Spleen (tissue), 11 donors: ENCODE measurements around the gene DYNLT1. TPM values are rescaled to one million over a fixed set of nuclear protein-coding genes. Genes with fewer than 3 reads are reported as not detected.
A peak's percentile ranks its signal among the peaks of the same experiment; 100 is the strongest.
"Not testable (repeated sequence)": the region's sequence is repeated elsewhere in the genome, so short reads cannot be mapped to it uniquely, and the experiment has no call there.

ENCODE experiments used
- DNase-seq: peaks from one replicate; pipeline ENCODE4 v3.0.0-alpha.2; 2020
- H3K27ac ChIP-seq, 8 donors: fragments of 200-600 bp; sonication (generic) in 7 of 8; 1 replicate in 4 of 8; 2 replicates in 4 of 8; pipeline versions ENCODE4 v1.5.0 to v1.8.0; 2016 to 2021; ENCODE audit warnings: inconsistent platforms in 4 of 8, mild to moderate bottlenecking in 4 of 8, moderate library complexity in 1 of 8
- H3K27me3 ChIP-seq, 7 donors: fragments of 200-600 bp; sonication (generic) in 6 of 7; replicated peaks in 1 of 7; 1 replicate in 4 of 7; 2 replicates in 3 of 7; pipeline versions ENCODE4 v1.5.0 to v1.8.0; 2016 to 2021; ENCODE audit warnings: inconsistent platforms in 3 of 7, mild to moderate bottlenecking in 1 of 7
- H3K36me3 ChIP-seq, 6 donors: fragments of 200-600 bp; sonication (generic) in 5 of 6; 1 replicate in 4 of 6; 2 replicates in 2 of 6; pipeline versions ENCODE4 v1.5.0 to v1.8.0; 2016 to 2021; ENCODE audit warnings: inconsistent platforms in 2 of 6
- H3K4me1 ChIP-seq, 6 donors: fragments of 200-600 bp; sonication (generic) in 5 of 6; 1 replicate in 3 of 6; 2 replicates in 3 of 6; pipeline versions ENCODE4 v1.5.0 to v1.8.0; 2016 to 2021; ENCODE audit warnings: inconsistent platforms in 3 of 6
- H3K4me3 ChIP-seq, 8 donors: fragments of 200-600 bp; sonication (generic) in 7 of 8; 1 replicate in 4 of 8; 2 replicates in 4 of 8; pipeline versions ENCODE4 v1.5.0 to v1.8.0; 2016 to 2021; ENCODE audit warnings: inconsistent platforms in 4 of 8, mild to moderate bottlenecking in 4 of 8, moderate library complexity in 2 of 8
- H3K9me3 ChIP-seq, 8 donors: fragments of 200-600 bp; sonication (generic) in 7 of 8; 1 replicate in 4 of 8; 2 replicates in 4 of 8; pipeline versions ENCODE4 v1.5.0 to v1.8.0; 2016 to 2021; ENCODE audit warnings: inconsistent platforms in 4 of 8
- CTCF ChIP-seq, 11 experiments: fragments of 200-600 bp in 7 of 11; fragments of 450-650 bp in 4 of 11; sonication (generic) in 4 of 11; IDR thresholded peaks in 8 of 11; conservative IDR thresholded peaks in 3 of 11; 1 replicate in 7 of 11; 2 replicates in 4 of 11; pipeline versions ENCODE4 v1.4.0 to v1.8.0; 2016 to 2021; ENCODE audit warnings: antibody characterized with exemption in 11 of 11, inconsistent platforms in 4 of 11, mild to moderate bottlenecking in 1 of 11
- POLR2A ChIP-seq, 3 donors: fragments of 450-650 bp; IDR thresholded peaks; one replicate each; pipeline ENCODE4 v1.5.1; 2017; ENCODE audit warnings: antibody characterized with exemption in 3 of 3, mild to moderate bottlenecking in 1 of 3
- POLR2AphosphoS5 ChIP-seq, 3 donors: sonication (generic); formaldehyde crosslinking; IDR thresholded peaks; one replicate each; pipeline ENCODE4 v1.5.1; 2017; ENCODE audit warnings: antibody characterized with exemption in 3 of 3
- WGBS, 5 donors: extraction: QIAGEN DNeasy Blood & Tissue Kit in 3 of 5; methylation state at CpG; one replicate each; pipeline versions ENCODE4 v1.1.5 to v1.1.7; 2013 to 2018; 5-methylcytosine and 5-hydroxymethylcytosine counted together
- intact Hi-C: fragments of 100-400 bp; cut with DNase I; formaldehyde crosslinking; loops from one replicate; pipeline ENCODE4 v1.15.0; 2023; ENCODE audit warnings: low total_unique reads
- polyA plus RNA-seq, 3 donors: library from polyadenylated mRNA; stranded (reverse); fragments of 200-250 nt; gene quantifications; one replicate each; pipeline ENCODE4 v1.2.1, GENCODE V29; 2013
- total RNA-seq, 7 donors: library from RNA; depleted of rRNA in 3 of 7; stranded (reverse); fragments of >200 nt in 3 of 7; fragmentation: NEBNext Ultra II Directional in 4 of 7; extraction: Animal tissue kit (Norgen Biotek cat#: 25700) in 4 of 7; gene quantifications; one replicate each; pipeline versions ENCODE4 v1.1.0 to v1.2.1, GENCODE V29; 2016 to 2021
- donor health status: healthy with polysubstance abuse.
- donor health status: DM: no; HTN: no; CAD: no; lungs with moderate emphysema.
- donor health status: DM: no; HTN: no; CAD: no.
- donor health status: Bipolar disorder and iron deficiency.
- donor health status: healthy.
- donor health status: DM: no; HTN: no; CAD: no.
- donor health status: DM: yes; HTN: yes; CAD: no.

DYNLT1 gene
- total and polyA plus RNA-seq, 10 donors, result 61.3 to 131 (median 75.8) TPM

GRCh38 chr6:158660333-158660754 lies 15.8 kb upstream of the DYNLT1 start:
- peak in 9 of 11 experiments; percentile 24 to 63 (median 54) for TF ChIP-seq CTCF (IDR thresholded peaks at IDR 0.05 in 8 of 11, conservative IDR thresholded peaks at IDR 0.05 in 3 of 11)
- no peak for TF ChIP-seq POLR2A (IDR thresholded peaks at IDR 0.05)
- no peaks in the 10 kb centered on the region for H3K27me3 ChIP-seq
- H3K36me3 ChIP-seq, result peaks cover 0 to 70% (median 5%) of the 10 kb centered on the region in 6 donors
- WGBS, 5 donors, result 30 to 41% (median 36%) methylated on average over 10 of the region's 10 CpGs
- H3K27ac ChIP-seq, result no peak overlapping the region
- peak; percentile 75 for DNase-seq
- intact Hi-C loops, result no loop called here
- H3K4me1 ChIP-seq, result peaks cover 6 to 73% (median 30%) of the 10 kb centered on the region in 6 donors
- H3K9me3 ChIP-seq, result no peaks in the 10 kb centered on the region
- H3K4me3 ChIP-seq, result no peak overlapping the region

GRCh38 chr6:158656986-158657385 lies 12.4 kb upstream of the DYNLT1 start:
- WGBS, 5 donors, result 78 to 96% (median 91%) methylated on average over 9 of the region's 9 CpGs
- DNase-seq, H3K27me3 ChIP-seq, intact Hi-C loops, H3K4me3 ChIP-seq, H3K9me3 ChIP-seq: not testable (repeated sequence)
- Histone ChIP-seq H3K27ac (peak overlapping the region in 2 of 8 donors; percentile 94 to 95), H3K36me3 (peaks cover 0 to 39% (median 0%) of the 10 kb centered on the region in 6 donors), H3K4me1 (peaks cover 16 to 82% (median 60%) of the 10 kb centered on the region in 6 donors)

DNA sequence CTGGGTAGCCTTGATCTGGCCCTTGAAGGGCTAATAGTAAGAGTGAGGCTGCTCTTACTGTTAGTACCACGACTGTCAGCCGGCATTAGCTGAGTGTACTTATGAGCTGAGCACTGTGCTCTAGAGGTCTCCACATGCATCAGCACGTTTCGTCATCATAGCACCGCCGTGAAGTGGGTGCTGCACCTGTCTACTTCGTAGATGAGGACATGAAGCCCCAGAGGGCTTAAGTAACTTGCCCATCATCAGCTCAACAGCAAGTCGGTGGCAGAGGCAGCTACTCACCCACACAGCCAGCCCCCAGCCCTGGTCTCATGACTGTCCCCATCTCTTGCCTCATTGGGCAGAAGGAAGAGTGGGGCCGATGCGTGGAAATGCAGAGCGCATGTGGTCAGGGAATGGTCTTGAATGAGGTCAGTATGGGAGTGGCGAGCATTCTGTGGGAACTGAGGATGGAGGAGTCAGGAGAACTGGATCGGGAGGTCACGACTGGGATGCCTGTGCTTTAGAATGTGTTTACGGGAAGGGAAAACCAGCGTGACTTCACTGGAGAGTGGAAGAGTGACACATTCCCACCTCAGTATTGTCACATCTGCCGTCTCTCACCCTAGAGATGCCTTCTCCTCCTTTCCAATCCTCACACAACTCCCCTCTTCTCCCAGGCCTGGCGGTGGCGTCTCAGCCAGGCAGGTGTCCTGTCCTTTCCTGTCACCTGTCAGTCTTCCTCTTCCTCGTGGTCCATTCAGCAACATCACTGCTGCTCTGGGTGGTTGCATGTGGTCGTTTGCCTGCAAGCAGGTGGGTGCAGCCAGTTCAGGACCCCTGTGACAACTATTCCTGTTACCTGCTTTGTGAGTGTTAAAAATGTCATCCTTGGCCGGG lies 11.3 kb upstream of the DYNLT1 start:
- H3K4me1 ChIP-seq, result peaks cover 16 to 82% (median 63%) of the 10 kb centered on the region in 6 donors
- intact Hi-C loops, result no loop called here
- H3K36me3 ChIP-seq, result peaks cover 0 to 27% (median 0%) of the 10 kb centered on the region in 6 donors
- H3K27me3 ChIP-seq, result no peaks in the 10 kb centered on the region
- no peak for DNase-seq
- peak overlapping the region in 7 of 8 donors; percentile 86 to 95 (median 90) for H3K27ac ChIP-seq
- peak overlapping the region in 1 of 8 donors; percentile 55 for H3K4me3 ChIP-seq
- no peaks in the 10 kb centered on the region for H3K9me3 ChIP-seq
- TF ChIP-seq CTCF (IDR thresholded peaks at IDR 0.05 in 8 of 11, conservative IDR thresholded peaks at IDR 0.05 in 3 of 11), result no peak
- TF ChIP-seq POLR2A (IDR thresholded peaks at IDR 0.05), result no peak
- peak in 2 of 3 donors; percentile 12 to 50 for TF ChIP-seq POLR2AphosphoS5 (IDR thresholded peaks at IDR 0.05)
- WGBS, 5 donors, result 78 to 85% (median 82%) methylated on average over 22 of the region's 22 CpGs

DNA sequence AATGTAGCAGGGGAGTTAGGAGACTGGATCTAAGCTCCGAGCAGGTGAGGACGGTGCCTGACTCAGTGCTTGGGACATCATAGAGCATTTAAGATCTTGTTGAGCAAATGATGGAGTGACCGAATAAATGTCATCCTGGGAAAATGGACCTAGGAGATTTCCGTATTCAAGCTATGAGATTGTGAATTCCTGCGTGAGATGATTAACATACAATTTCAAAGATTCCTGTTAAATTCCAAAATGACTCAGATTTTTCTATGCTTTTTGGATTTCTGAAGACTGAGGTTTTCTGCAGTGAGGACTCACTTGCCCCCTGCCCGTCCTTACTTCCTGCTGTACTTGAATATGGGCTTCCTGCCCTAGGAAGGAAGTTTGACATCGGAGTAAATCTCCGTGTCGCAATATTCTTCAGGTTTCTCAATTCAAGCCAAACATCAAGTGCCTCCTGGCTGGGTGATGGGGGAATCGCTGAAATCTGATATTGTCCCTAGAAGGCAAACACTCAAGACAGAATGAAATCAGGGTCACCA lies 10.5 kb upstream of the DYNLT1 start:
- TF ChIP-seq CTCF (IDR thresholded peaks at IDR 0.05 in 8 of 11, conservative IDR thresholded peaks at IDR 0.05 in 3 of 11) (peak in 5 of 11 experiments; percentile 8 to 29 (median 19)), POLR2A (IDR thresholded peaks at IDR 0.05) (no peak), POLR2AphosphoS5 (IDR thresholded peaks at IDR 0.05) (peak in 1 of 3 donors; percentile 72)
- Histone ChIP-seq H3K9me3 (no peaks in the 10 kb centered on the region), H3K4me3 (peak overlapping the region in 1 of 8 donors; percentile 55), H3K27ac (peak overlapping the region; percentile 76 to 95 (median 89)), H3K36me3 (peaks cover 0 to 24% (median 0%) of the 10 kb centered on the region in 6 donors), H3K4me1 (peaks cover 16 to 82% (median 62%) of the 10 kb centered on the region in 6 donors), H3K27me3 (no peaks in the 10 kb centered on the region)
- intact Hi-C loops, result no loop called here
- WGBS, 5 donors, result 43 to 52% (median 48%) methylated on average over 10 of the region's 10 CpGs
- no peak for DNase-seq
